Osteocyte (in vitro differentiated cells): ENCODE data around the gene WDR48. TPM values are rescaled to one million over a fixed set of nuclear protein-coding genes. Genes with fewer than 3 reads are reported as not detected.

Experiments used
- DNase-seq: peaks from one replicate; pipeline ENCODE4 v3.0.0; 2021; ENCODE audit warnings: mixed read lengths; ENCODE audit not compliant: unreplicated experiment; ENCODE audit errors: extremely low spot score
- H3K27ac Mint-ChIP-seq: one replicate; pipeline ENCODE4 v1.8.0; 2021; ENCODE audit warnings: mild to moderate bottlenecking, mixed read lengths; ENCODE audit not compliant: unreplicated experiment
- H3K27me3 Mint-ChIP-seq: one replicate; pipeline ENCODE4 v1.8.0; 2021; ENCODE audit warnings: mixed read lengths; ENCODE audit not compliant: unreplicated experiment
- H3K36me3 Mint-ChIP-seq: one replicate; pipeline ENCODE4 v1.8.0; 2021; ENCODE audit warnings: mixed read lengths; ENCODE audit not compliant: unreplicated experiment
- H3K4me1 Mint-ChIP-seq: one replicate; pipeline ENCODE4 v1.8.0; 2021; ENCODE audit warnings: mixed read lengths; ENCODE audit not compliant: unreplicated experiment
- H3K4me3 Mint-ChIP-seq: one replicate; pipeline ENCODE4 v1.8.0; 2021; ENCODE audit warnings: mild to moderate bottlenecking, moderate library complexity, mixed read lengths; ENCODE audit not compliant: unreplicated experiment
- H3K9me3 Mint-ChIP-seq: one replicate; pipeline ENCODE4 v1.8.0; 2021; ENCODE audit warnings: mixed read lengths; ENCODE audit not compliant: unreplicated experiment
- CTCF ChIP-seq: fragments of 200-600 bp; sonication (generic); IDR thresholded peaks from 2 replicates; pipeline ENCODE4 v1.5.0; 2021; ENCODE audit warnings: antibody characterized with exemption, mild to moderate bottlenecking, moderate library complexity
- total RNA-seq: library from RNA; stranded (reverse); gene quantifications from 2 replicates; pipeline ENCODE4 v1.2.1, GENCODE V29; 2021

Gene WDR48
- total RNA-seq, 1 donor from 2014 or later = 45.4 TPM

- no peak overlapping the region for H3K4me3 Mint-ChIP-seq
- no peak overlapping the region for H3K27ac Mint-ChIP-seq
- H3K4me1 Mint-ChIP-seq = peaks cover 3% of the 10 kb centered on the region
- H3K9me3 Mint-ChIP-seq = no peaks in the 10 kb centered on the region
- DNase-seq = no peak
- TF ChIP-seq CTCF = no peak
- H3K36me3 Mint-ChIP-seq = peaks cover 40% of the 10 kb centered on the region
- no peaks in the 10 kb centered on the region for H3K27me3 Mint-ChIP-seq
These were observed 16.7 kb downstream of the WDR48 start for GRCh38 chr3:39068556-39068955.

DNA sequence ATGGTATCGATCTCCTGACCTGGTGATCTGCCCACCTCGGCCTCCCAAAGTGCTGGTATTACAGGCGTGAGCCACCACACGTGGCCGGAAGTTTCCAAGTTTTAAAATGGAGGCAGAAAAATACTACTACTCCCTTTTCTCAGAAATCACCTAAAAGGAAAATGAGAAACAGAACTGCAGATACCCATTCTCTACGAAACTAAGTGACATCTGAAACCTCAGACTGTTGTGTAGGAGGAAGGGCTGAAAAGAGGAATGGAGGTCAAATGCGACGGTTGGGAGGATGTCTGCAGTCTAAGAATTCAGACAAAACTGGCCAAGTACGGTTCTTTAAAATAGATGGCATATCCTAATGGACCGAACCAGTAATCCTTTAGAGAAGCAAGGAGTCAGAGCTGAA lies 24.1 kb downstream of the WDR48 start:
- Mint-ChIP-seq H3K27me3 (no peaks in the 10 kb centered on the region), H3K4me1 (no peaks in the 10 kb centered on the region), H3K27ac (no peak overlapping the region), H3K9me3 (no peaks in the 10 kb centered on the region), H3K36me3 (peaks cover 49% of the 10 kb centered on the region), H3K4me3 (no peak overlapping the region)
- TF ChIP-seq CTCF = no peak
- DNase-seq = no peak

- Mint-ChIP-seq H3K27ac (no peak overlapping the region), H3K4me3 (no peak overlapping the region), H3K36me3 (peaks cover 45% of the 10 kb centered on the region), H3K4me1 (no peaks in the 10 kb centered on the region), H3K9me3 (no peaks in the 10 kb centered on the region), H3K27me3 (no peaks in the 10 kb centered on the region)
- no peak for DNase-seq
- no peak for TF ChIP-seq CTCF
These were observed 27.7 kb downstream of the WDR48 start for GRCh38 chr3:39079530-39079929.

GRCh38 chr3:39080026-39080425 lies 28.2 kb downstream of the WDR48 start:
- H3K4me1 Mint-ChIP-seq = no peaks in the 10 kb centered on the region
- H3K4me3 Mint-ChIP-seq = no peak overlapping the region
- H3K27me3 Mint-ChIP-seq = no peaks in the 10 kb centered on the region
- DNase-seq = no peak
- H3K27ac Mint-ChIP-seq = no peak overlapping the region
- H3K36me3 Mint-ChIP-seq = peaks cover 40% of the 10 kb centered on the region
- no peaks in the 10 kb centered on the region for H3K9me3 Mint-ChIP-seq
- no peak for TF ChIP-seq CTCF

GRCh38 chr3:39082666-39083313 lies 31.0 kb downstream of the WDR48 start:
- H3K27me3 Mint-ChIP-seq = no peaks in the 10 kb centered on the region
- no peak overlapping the region for H3K4me3 Mint-ChIP-seq
- TF ChIP-seq CTCF = no peak
- DNase-seq = no peak
- H3K36me3 Mint-ChIP-seq = peaks cover 41% of the 10 kb centered on the region
- no peaks in the 10 kb centered on the region for H3K9me3 Mint-ChIP-seq
- no peaks in the 10 kb centered on the region for H3K4me1 Mint-ChIP-seq
- no peak overlapping the region for H3K27ac Mint-ChIP-seq
